ENCODE measurements around the gene RAD54L. TPM values are rescaled to one million over a fixed set of nuclear protein-coding genes. Genes with fewer than 3 reads are reported as not detected.

Gene RAD54L
- total RNA-seq, 1 experiment from 2014 or later, result 29.4 TPM

GRCh38 chr1:46280092-46280491, 32.5 kb downstream of the RAD54L start:
- no peaks in the 10 kb centered on the region for H3F3A ChIP-seq (ENCODE audit: low read length, unreplicated experiment)
- peaks cover 54% of the 10 kb centered on the region for H3K36me3 ChIP-seq (ENCODE audit: low read depth, low read length)
- no peaks in the 10 kb centered on the region for H3K9me3 ChIP-seq (ENCODE audit: low read length)
- CTCF ChIA-PET, result no interaction called here
- no peaks in the 10 kb centered on the region for H3K79me2 ChIP-seq (ENCODE audit: low read length)
- no TSS peak for BruUV-seq (replicated peaks)
- H3K9ac ChIP-seq (ENCODE audit: low read length), result no peak overlapping the region
- POLR2A ChIA-PET (ENCODE audit: unreplicated experiment), result no interaction called here
- TF ChIP-seq CTCF (conservative IDR thresholded peaks at IDR 0.05; ENCODE audit: low read depth, low read length) (no peak), EZH2phosphoT487 (IDR thresholded peaks at IDR 0.05; ENCODE audit: borderline replicate concordance, low read length) (no peak), EZH2 (IDR thresholded peaks at IDR 0.05; ENCODE audit: low read length, unreplicated experiment) (no peak)
- no peaks in the 10 kb centered on the region for H3K27me3 ChIP-seq (ENCODE audit: low read length)
- H3K27ac ChIP-seq (ENCODE audit: low read length), result no peak overlapping the region
- ATAC-seq (no peak), DNase-seq (no peak)
- H3K4me3 ChIP-seq (ENCODE audit: low read length), result no peak overlapping the region
- intact Hi-C loops (cut with micrococcal nuclease), result no loop called here
- peaks cover 8% of the 10 kb centered on the region; the same call in 1 of the 2 replicates for H3K4me1 ChIP-seq (ENCODE audit: insufficient read depth, low read length)
- H2AFZ ChIP-seq (ENCODE audit: low read length), result no peak overlapping the region
- H3K4me2 ChIP-seq (ENCODE audit: low read length), result no peak overlapping the region
- no peaks in the 10 kb centered on the region for H3K9me2 ChIP-seq (replicated peaks; ENCODE audit: low read length)
- H4K20me1 ChIP-seq (ENCODE audit: low read length), result no peaks in the 10 kb centered on the region

GRCh38 chr1:46281021-46281420, 33.5 kb downstream of the RAD54L start:
- Histone ChIP-seq H3K4me3 (ENCODE audit: low read length) (no peak overlapping the region), H2AFZ (ENCODE audit: low read length) (no peak overlapping the region), H3K9me3 (ENCODE audit: low read length) (no peaks in the 10 kb centered on the region), H4K20me1 (ENCODE audit: low read length) (no peaks in the 10 kb centered on the region), H3K36me3 (ENCODE audit: low read depth, low read length) (peaks cover 49% of the 10 kb centered on the region), H3K79me2 (ENCODE audit: low read length) (no peaks in the 10 kb centered on the region), H3K27ac (ENCODE audit: low read length) (no peak overlapping the region), H3K9me2 (replicated peaks; ENCODE audit: low read length) (no peaks in the 10 kb centered on the region), H3K27me3 (ENCODE audit: low read length) (no peaks in the 10 kb centered on the region), H3K4me1 (ENCODE audit: insufficient read depth, low read length) (peaks cover 8% of the 10 kb centered on the region; the same call in 1 of the 2 replicates), H3F3A (ENCODE audit: low read length, unreplicated experiment) (no peaks in the 10 kb centered on the region), H3K9ac (ENCODE audit: low read length) (no peak overlapping the region), H3K4me2 (ENCODE audit: low read length) (no peak overlapping the region)
- intact Hi-C loops (cut with micrococcal nuclease), result no loop called here
- CTCF ChIA-PET, result no interaction called here
- no TSS peak for BruUV-seq (replicated peaks)
- no peak for ATAC-seq
- DNase-seq, result no peak
- TF ChIP-seq EZH2 (IDR thresholded peaks at IDR 0.05; ENCODE audit: low read length, unreplicated experiment) (no peak), CTCF (conservative IDR thresholded peaks at IDR 0.05; ENCODE audit: low read depth, low read length) (no peak), EZH2phosphoT487 (IDR thresholded peaks at IDR 0.05; ENCODE audit: borderline replicate concordance, low read length) (no peak)
- POLR2A ChIA-PET (ENCODE audit: unreplicated experiment), result interaction anchor here (0.5 kb wide), 1 partner anchor 13 kb away, joined by 3 read pairs; no protein-coding TSS in a partner anchor

- intact Hi-C loops (cut with micrococcal nuclease), result no loop called here
- ChIA-PET POLR2A (ENCODE audit: unreplicated experiment) (no interaction called here), CTCF (no interaction called here)
- H3F3A ChIP-seq (ENCODE audit: low read length, unreplicated experiment), result no peaks in the 10 kb centered on the region
- no peak for DNase-seq
- H3K4me1 ChIP-seq (ENCODE audit: insufficient read depth, low read length), result peaks cover 18% of the 10 kb centered on the region
- H4K20me1 ChIP-seq (ENCODE audit: low read length), result no peaks in the 10 kb centered on the region; the same call in 1 of the 2 replicates
- ATAC-seq, result no peak
- H3K79me2 ChIP-seq (ENCODE audit: low read length), result no peaks in the 10 kb centered on the region
- BruUV-seq (replicated peaks), result no TSS peak
- no peaks in the 10 kb centered on the region for H3K27me3 ChIP-seq (ENCODE audit: low read length)
- TF ChIP-seq CTCF (conservative IDR thresholded peaks at IDR 0.05; ENCODE audit: low read depth, low read length) (no peak), EZH2 (IDR thresholded peaks at IDR 0.05; ENCODE audit: low read length, unreplicated experiment) (no peak), EZH2phosphoT487 (IDR thresholded peaks at IDR 0.05; ENCODE audit: borderline replicate concordance, low read length) (no peak)
- H3K9me2 ChIP-seq (replicated peaks; ENCODE audit: low read length), result no peaks in the 10 kb centered on the region
- H3K36me3 ChIP-seq (ENCODE audit: low read depth, low read length), result peaks cover 42% of the 10 kb centered on the region
- no peak overlapping the region for H2AFZ ChIP-seq (ENCODE audit: low read length)
- H3K4me3 ChIP-seq (ENCODE audit: low read length), result no peak overlapping the region
- H3K9me3 ChIP-seq (ENCODE audit: low read length), result no peaks in the 10 kb centered on the region
- no peak overlapping the region for H3K9ac ChIP-seq (ENCODE audit: low read length)
- H3K27ac ChIP-seq (ENCODE audit: low read length), result no peak overlapping the region
- H3K4me2 ChIP-seq (ENCODE audit: low read length), result no peak overlapping the region
Observed at GRCh38 chr1:46284058-46284457, 36.5 kb downstream of the RAD54L start.

All from PC-3 (cell line).